HepG2 (cell line): ENCODE data around the gene ACAP3. TPM values are rescaled to one million over a fixed set of nuclear protein-coding genes. Genes with fewer than 3 reads are reported as not detected.

Source experiments
- EEA1 ChIP-seq: sonication (generic); formaldehyde crosslinking; IDR thresholded peaks from 2 replicates; pipeline ENCODE4 v1.5.1; 2020; ENCODE audit warnings: mild to moderate bottlenecking, missing genetic modification reagents, borderline replicate concordance
- FOSL1 ChIP-seq: sonication (generic); formaldehyde crosslinking; IDR thresholded peaks from 2 replicates; pipeline ENCODE4 v1.9.0; 2021; ENCODE audit warnings: missing genetic modification reagents, borderline replicate concordance
- FOXJ3 ChIP-seq: sonication (generic); formaldehyde crosslinking; IDR thresholded peaks from 2 replicates; pipeline ENCODE4 v1.4.0; 2020; ENCODE audit warnings: missing genetic modification reagents, mild to moderate bottlenecking, borderline replicate concordance
- FUBP1 ChIP-seq: sonication (generic); formaldehyde crosslinking; IDR thresholded peaks from 2 replicates; pipeline ENCODE4 v1.5.1; 2020; ENCODE audit warnings: missing genetic modification reagents, mild to moderate bottlenecking, borderline replicate concordance
- HNRNPL ChIP-seq: fragments of 200-400 bp; formaldehyde crosslinking; IDR thresholded peaks from 2 replicates; pipeline ENCODE4 v1.6.1; 2017; ENCODE audit warnings: mild to moderate bottlenecking, low read depth, low read length
- MAZ ChIP-seq, 2 experiments: sonication (generic) in 1 of 2; formaldehyde crosslinking in 1 of 2; IDR thresholded peaks; 2 replicates each; pipeline versions ENCODE4 v1.5.0 to v1.6.1; 2012 to 2020; ENCODE audit warnings: low read depth in 2 of 2, mild to moderate bottlenecking in 2 of 2, borderline replicate concordance in 1 of 2, improper control_type of control experiment in 1 of 2, low read length in 1 of 2, missing genetic modification reagents in 1 of 2, moderate library complexity in 1 of 2
- MLX ChIP-seq: IDR thresholded peaks from 2 replicates; pipeline ENCODE4 v1.6.1; 2016
- NR2F1 ChIP-seq, 2 experiments: fragments of 450-650 bp in 1 of 2; formaldehyde crosslinking in 1 of 2; IDR thresholded peaks; 2 replicates each; pipeline versions ENCODE4 v1.5.0 to v1.6.1; 2016 to 2020; ENCODE audit warnings: mild to moderate bottlenecking in 1 of 2, missing compliant biosample characterization in 1 of 2, missing genetic modification reagents in 1 of 2, moderate library complexity in 1 of 2
- PRMT3 ChIP-seq: sonication (generic); formaldehyde crosslinking; IDR thresholded peaks from 2 replicates; pipeline ENCODE4 v1.8.1; 2022; ENCODE audit warnings: low read depth, mild to moderate bottlenecking, moderate library complexity, missing genetic modification reagents, borderline replicate concordance
- PTBP1 ChIP-seq: fragments of 200-400 bp; formaldehyde crosslinking; IDR thresholded peaks from 2 replicates; pipeline ENCODE4 v1.6.1; 2018; ENCODE audit warnings: low read length, low read depth; ENCODE audit not compliant: poor library complexity, severe bottlenecking
- RAD21 ChIP-seq: fragments of 450-650 bp; formaldehyde crosslinking; IDR thresholded peaks from 2 replicates; pipeline ENCODE4 v1.5.0; 2020; ENCODE audit warnings: mild to moderate bottlenecking
- RBM39 ChIP-seq: fragments of 200-400 bp; formaldehyde crosslinking; IDR thresholded peaks from one replicate; pipeline ENCODE4 v1.6.1; 2018; ENCODE audit warnings: antibody characterized with exemption, mild to moderate bottlenecking, low read depth, low read length; ENCODE audit not compliant: poor library complexity, severe bottlenecking
- SOX5 ChIP-seq: IDR thresholded peaks from 2 replicates; pipeline ENCODE4 v1.6.1; 2016; ENCODE audit warnings: borderline replicate concordance
- ZNF225 ChIP-seq: sonication (generic); formaldehyde crosslinking; IDR thresholded peaks from 2 replicates; pipeline ENCODE4 v1.4.0; 2020; ENCODE audit warnings: mild to moderate bottlenecking, missing genetic modification reagents
- ZNF3 ChIP-seq: IDR thresholded peaks from 2 replicates; pipeline ENCODE4 v1.7.0; 2017; ENCODE audit warnings: inconsistent platforms
- polyA plus RNA-seq, 8 experiments: library from polyadenylated mRNA; depleted of rRNA in 3 of 8; stranded (reverse) in 7 of 8; unstranded in 1 of 8; fragments of >200 nt; fragmentation: Illumina TruSeq in 4 of 8; extraction: Trizol in 4 of 8; gene quantifications; 2 replicates each; pipeline versions ENCODE4 v1.2.1 to v1.2.3, GENCODE V29; 2011 to 2016; ENCODE audit warnings: low read depth in 4 of 8, missing spikeins in 1 of 8, mixed read lengths in 1 of 8; ENCODE audit not compliant: insufficient read depth in 1 of 8
- total RNA-seq, 5 experiments: library from RNA; depleted of rRNA; stranded (reverse); fragments of >200 nt; fragmentation: Illumina TruSeq; extraction: Trizol; gene quantifications; 2 replicates each; pipeline ENCODE4 v1.2.3, GENCODE V29; 2016; ENCODE audit warnings: low read depth in 1 of 5
- TF ChIP-seq, protein P1 (sequence below): sonication (generic); formaldehyde crosslinking; IDR thresholded peaks from 2 replicates; pipeline ENCODE4 v1.4.0; 2020; ENCODE audit warnings: missing genetic modification reagents
- TF ChIP-seq, protein P2 (sequence below): sonication (generic); formaldehyde crosslinking; IDR thresholded peaks from 2 replicates; pipeline ENCODE4 v1.8.1; 2023; ENCODE audit warnings: missing genetic modification reagents, mild to moderate bottlenecking, borderline replicate concordance
- TF ChIP-seq, protein P3 (sequence below): sonication (generic); formaldehyde crosslinking; IDR thresholded peaks from 2 replicates; pipeline ENCODE4 v1.4.0; 2020; ENCODE audit warnings: missing genetic modification reagents, borderline replicate concordance

ACAP3 gene
- total and polyA plus RNA-seq, 2 of the 13 experiments (the other 11 are each of a cell fraction or from before 2014, with no cell fraction given) = 29.4 to 50.8 TPM

GRCh38 chr1:1344655-1345361 is 37.1 kb upstream of the ACAP3 start (continued):
- TF ChIP-seq, protein P1, sequence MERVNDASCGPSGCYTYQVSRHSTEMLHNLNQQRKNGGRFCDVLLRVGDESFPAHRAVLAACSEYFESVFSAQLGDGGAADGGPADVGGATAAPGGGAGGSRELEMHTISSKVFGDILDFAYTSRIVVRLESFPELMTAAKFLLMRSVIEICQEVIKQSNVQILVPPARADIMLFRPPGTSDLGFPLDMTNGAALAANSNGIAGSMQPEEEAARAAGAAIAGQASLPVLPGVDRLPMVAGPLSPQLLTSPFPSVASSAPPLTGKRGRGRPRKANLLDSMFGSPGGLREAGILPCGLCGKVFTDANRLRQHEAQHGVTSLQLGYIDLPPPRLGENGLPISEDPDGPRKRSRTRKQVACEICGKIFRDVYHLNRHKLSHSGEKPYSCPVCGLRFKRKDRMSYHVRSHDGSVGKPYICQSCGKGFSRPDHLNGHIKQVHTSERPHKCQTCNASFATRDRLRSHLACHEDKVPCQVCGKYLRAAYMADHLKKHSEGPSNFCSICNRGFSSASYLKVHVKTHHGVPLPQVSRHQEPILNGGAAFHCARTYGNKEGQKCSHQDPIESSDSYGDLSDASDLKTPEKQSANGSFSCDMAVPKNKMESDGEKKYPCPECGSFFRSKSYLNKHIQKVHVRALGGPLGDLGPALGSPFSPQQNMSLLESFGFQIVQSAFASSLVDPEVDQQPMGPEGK (CRISPR knock-in tag) = peak; percentile 44; the same call in 1 of the 2 replicates
- TF ChIP-seq, protein P2, sequence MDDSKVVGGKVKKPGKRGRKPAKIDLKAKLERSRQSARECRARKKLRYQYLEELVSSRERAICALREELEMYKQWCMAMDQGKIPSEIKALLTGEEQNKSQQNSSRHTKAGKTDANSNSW = no peak
- TF ChIP-seq, protein P3, sequence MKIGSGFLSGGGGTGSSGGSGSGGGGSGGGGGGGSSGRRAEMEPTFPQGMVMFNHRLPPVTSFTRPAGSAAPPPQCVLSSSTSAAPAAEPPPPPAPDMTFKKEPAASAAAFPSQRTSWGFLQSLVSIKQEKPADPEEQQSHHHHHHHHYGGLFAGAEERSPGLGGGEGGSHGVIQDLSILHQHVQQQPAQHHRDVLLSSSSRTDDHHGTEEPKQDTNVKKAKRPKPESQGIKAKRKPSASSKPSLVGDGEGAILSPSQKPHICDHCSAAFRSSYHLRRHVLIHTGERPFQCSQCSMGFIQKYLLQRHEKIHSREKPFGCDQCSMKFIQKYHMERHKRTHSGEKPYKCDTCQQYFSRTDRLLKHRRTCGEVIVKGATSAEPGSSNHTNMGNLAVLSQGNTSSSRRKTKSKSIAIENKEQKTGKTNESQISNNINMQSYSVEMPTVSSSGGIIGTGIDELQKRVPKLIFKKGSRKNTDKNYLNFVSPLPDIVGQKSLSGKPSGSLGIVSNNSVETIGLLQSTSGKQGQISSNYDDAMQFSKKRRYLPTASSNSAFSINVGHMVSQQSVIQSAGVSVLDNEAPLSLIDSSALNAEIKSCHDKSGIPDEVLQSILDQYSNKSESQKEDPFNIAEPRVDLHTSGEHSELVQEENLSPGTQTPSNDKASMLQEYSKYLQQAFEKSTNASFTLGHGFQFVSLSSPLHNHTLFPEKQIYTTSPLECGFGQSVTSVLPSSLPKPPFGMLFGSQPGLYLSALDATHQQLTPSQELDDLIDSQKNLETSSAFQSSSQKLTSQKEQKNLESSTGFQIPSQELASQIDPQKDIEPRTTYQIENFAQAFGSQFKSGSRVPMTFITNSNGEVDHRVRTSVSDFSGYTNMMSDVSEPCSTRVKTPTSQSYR (CRISPR knock-in tag) = 0 out of 2 replicates have a peak, but pooled peaks have one; percentile 16
- TF ChIP-seq NR2F1 (CRISPR knock-in tag; IDR thresholded peaks at IDR 0.05) = no peak
- 0 out of 2 replicates have a peak, but pooled peaks have one; percentile 27 for TF ChIP-seq FOSL1 (CRISPR knock-in tag)
- no peak for TF ChIP-seq EEA1 (CRISPR knock-in tag)
- TF ChIP-seq SOX5 (CRISPR knock-in tag) = no peak
- TF ChIP-seq HNRNPL = 0 out of 2 replicates have a peak, but pooled peaks have one; percentile 40
- no peak for TF ChIP-seq ZNF225 (CRISPR knock-in tag)
- no peak for TF ChIP-seq ZNF3 (CRISPR knock-in tag)
- TF ChIP-seq FUBP1 (CRISPR knock-in tag) = no peak
- TF ChIP-seq MLX (CRISPR knock-in tag) = no peak
- peak; percentile 71 for TF ChIP-seq RAD21 (CRISPR knock-in tag)
- no peak for TF ChIP-seq PRMT3 (CRISPR knock-in tag)
- TF ChIP-seq RBM39 = peak; percentile 42
- TF ChIP-seq PTBP1 = no peak
- no peak for TF ChIP-seq MAZ (IDR thresholded peaks at IDR 0.05; ENCODE audit: borderline replicate concordance, low read depth, low read length)
- no peak for TF ChIP-seq MAZ (CRISPR knock-in tag; IDR thresholded peaks at IDR 0.05; ENCODE audit: low read depth)
- no peak for TF ChIP-seq FOXJ3 (CRISPR knock-in tag)
